Memory B cell (primary cell): Measurements from ENCODE around the gene SCN1A.
"Not testable (repeated sequence)": the region's sequence is repeated elsewhere in the genome, so short reads cannot be mapped to it uniquely, and the experiment has no call there.

Experiments
- ATAC-seq: fragments of 150-1000 bp; cut with Tn5 transposase; 2 replicates; pipeline ENCODE4 v1.10.0; 2021; ENCODE audit warnings: low read depth, mild to moderate bottlenecking, moderate library complexity
- DNase-seq, 2 donors: peaks; one replicate each; pipeline ENCODE4 v3.0.0; 2022; ENCODE audit warnings: low spot score in 2 of 2
- H3K27ac Mint-ChIP-seq: one replicate; pipeline ENCODE4 v1.8.0; 2022; ENCODE audit warnings: mild to moderate bottlenecking, moderate library complexity, mixed read lengths
- H3K27me3 Mint-ChIP-seq: one replicate; pipeline ENCODE4 v1.8.0; 2022; ENCODE audit warnings: mixed read lengths
- H3K36me3 Mint-ChIP-seq: one replicate; pipeline ENCODE4 v1.8.0; 2022; ENCODE audit warnings: mild to moderate bottlenecking, mixed read lengths
- H3K4me1 Mint-ChIP-seq: one replicate; pipeline ENCODE4 v1.8.0; 2022; ENCODE audit warnings: mixed read lengths
- H3K4me3 Mint-ChIP-seq: one replicate; pipeline ENCODE4 v1.8.0; 2022; ENCODE audit warnings: mild to moderate bottlenecking, moderate library complexity, mixed read lengths
- H3K9me3 Mint-ChIP-seq: one replicate; pipeline ENCODE4 v1.8.0; 2022; ENCODE audit warnings: mixed read lengths

SCN1A gene

DNA sequence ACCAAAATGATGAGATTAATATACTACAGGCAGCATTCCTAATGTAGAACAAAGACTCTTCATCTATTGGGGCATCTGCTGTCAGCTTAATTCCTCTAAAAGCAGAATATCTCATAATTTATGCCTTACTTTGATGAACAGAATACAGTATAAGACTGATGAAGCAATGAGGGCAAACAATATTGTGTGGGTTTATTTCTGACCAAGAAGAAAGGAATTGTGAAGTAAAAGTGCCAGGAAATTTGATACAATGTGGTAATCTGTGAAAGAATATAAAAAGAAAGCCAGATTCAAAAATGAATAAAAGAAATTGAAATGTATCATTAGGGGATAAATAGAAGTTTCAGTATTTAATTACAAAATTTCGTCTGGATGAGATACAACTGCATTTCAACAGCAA is 95.5 kb downstream of the SCN1A start:
- H3K9me3 Mint-ChIP-seq, result no peaks in the 10 kb centered on the region

GRCh38 chr2:166031054-166031453 is 96.8 kb downstream of the SCN1A start:
- H3K27ac Mint-ChIP-seq, result no peak overlapping the region
- no peaks in the 10 kb centered on the region for H3K4me1 Mint-ChIP-seq
- ATAC-seq, result no peak
- no peaks in the 10 kb centered on the region for H3K9me3 Mint-ChIP-seq
- DNase-seq, result no peak
- peaks cover 5% of the 10 kb centered on the region for H3K27me3 Mint-ChIP-seq
- H3K36me3 Mint-ChIP-seq, result no peaks in the 10 kb centered on the region
- no peak overlapping the region for H3K4me3 Mint-ChIP-seq

More for the DNA sequence above, 95.5 kb downstream of the SCN1A start:
- H3K4me1 Mint-ChIP-seq, result no peaks in the 10 kb centered on the region
- no peaks in the 10 kb centered on the region for H3K36me3 Mint-ChIP-seq
- H3K27me3 Mint-ChIP-seq, result peaks cover 5% of the 10 kb centered on the region
- no peak overlapping the region for H3K27ac Mint-ChIP-seq
- DNase-seq (no peak), ATAC-seq (no peak)
- H3K4me3 Mint-ChIP-seq, result no peak overlapping the region

GRCh38 chr2:166025313-166025712 is 102.5 kb downstream of the SCN1A start:
- no peak overlapping the region for H3K27ac Mint-ChIP-seq
- no peaks in the 10 kb centered on the region for H3K9me3 Mint-ChIP-seq
- DNase-seq (no peak), ATAC-seq (no peak)
- no peak overlapping the region for H3K4me3 Mint-ChIP-seq
- peaks cover 3% of the 10 kb centered on the region for H3K27me3 Mint-ChIP-seq
- no peaks in the 10 kb centered on the region for H3K4me1 Mint-ChIP-seq
- no peaks in the 10 kb centered on the region for H3K36me3 Mint-ChIP-seq

DNA sequence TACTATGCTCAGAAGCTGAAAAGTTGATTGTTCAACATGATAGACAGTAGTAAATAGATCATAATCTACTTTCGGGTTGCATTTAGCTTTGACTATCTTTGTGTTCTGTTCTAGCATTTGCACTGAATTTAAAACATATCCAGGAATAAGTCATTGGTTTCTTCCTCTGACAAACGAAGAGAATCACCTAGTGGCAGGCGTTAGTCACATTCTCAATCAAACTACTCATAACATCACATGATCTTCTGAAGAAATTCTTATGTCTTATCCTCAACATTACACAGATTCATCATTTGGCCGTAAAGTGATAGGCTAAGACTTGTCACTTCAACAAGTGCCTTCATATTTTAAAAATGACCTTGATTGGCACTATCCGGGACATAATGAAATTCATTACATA is 110.6 kb downstream of the SCN1A start:
- Mint-ChIP-seq H3K27me3 (peaks cover 1% of the 10 kb centered on the region), H3K36me3 (no peaks in the 10 kb centered on the region), H3K27ac (no peak overlapping the region), H3K9me3 (no peaks in the 10 kb centered on the region), H3K4me1 (no peaks in the 10 kb centered on the region), H3K4me3 (no peak overlapping the region)
- DNase-seq, result no peak
- ATAC-seq, result no peak

GRCh38 chr2:166013878-166014277 is 113.9 kb downstream of the SCN1A start:
- H3K36me3 Mint-ChIP-seq, result no peaks in the 10 kb centered on the region
- no peaks in the 10 kb centered on the region for H3K4me1 Mint-ChIP-seq
- ATAC-seq, result no peak
- H3K4me3 Mint-ChIP-seq, result no peak overlapping the region
- no peak overlapping the region for H3K27ac Mint-ChIP-seq
- H3K27me3 Mint-ChIP-seq, result peaks cover 1% of the 10 kb centered on the region
- no peaks in the 10 kb centered on the region for H3K9me3 Mint-ChIP-seq
- DNase-seq, result no peak

DNA sequence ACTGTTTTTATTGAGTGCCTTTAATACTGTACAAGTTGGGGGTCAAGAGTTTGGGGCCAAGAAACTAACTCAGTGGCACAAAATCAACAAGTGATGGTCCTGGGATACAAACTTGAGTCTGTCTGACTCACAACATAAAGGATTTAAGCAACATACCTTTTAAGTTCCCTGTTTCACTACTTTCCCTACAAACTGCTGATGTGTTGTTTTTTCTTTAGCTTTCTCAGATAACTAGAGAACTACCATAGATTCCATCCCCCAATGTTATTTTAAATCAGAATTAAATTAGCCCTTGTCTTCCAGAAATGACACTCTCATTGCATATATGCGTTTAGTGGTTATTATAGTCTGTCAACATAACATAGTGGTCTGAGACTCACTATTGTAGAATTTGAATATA is 116.2 kb downstream of the SCN1A start:
- no peak overlapping the region for H3K27ac Mint-ChIP-seq
- H3K36me3 Mint-ChIP-seq, result no peaks in the 10 kb centered on the region
- peaks cover 4% of the 10 kb centered on the region for H3K27me3 Mint-ChIP-seq
- no peaks in the 10 kb centered on the region for H3K9me3 Mint-ChIP-seq
- no peaks in the 10 kb centered on the region for H3K4me1 Mint-ChIP-seq
- DNase-seq, result no peak
- ATAC-seq, result no peak
- no peak overlapping the region for H3K4me3 Mint-ChIP-seq

- ATAC-seq (no peak), DNase-seq (no peak)
- Mint-ChIP-seq H3K36me3 (no peaks in the 10 kb centered on the region), H3K4me3 (no peak overlapping the region), H3K27me3 (peaks cover 2% of the 10 kb centered on the region), H3K27ac (no peak overlapping the region), H3K4me1 (no peaks in the 10 kb centered on the region), H3K9me3 (no peaks in the 10 kb centered on the region)
Measured at GRCh38 chr2:166000401-166000800, 127.4 kb downstream of the SCN1A start.

DNA sequence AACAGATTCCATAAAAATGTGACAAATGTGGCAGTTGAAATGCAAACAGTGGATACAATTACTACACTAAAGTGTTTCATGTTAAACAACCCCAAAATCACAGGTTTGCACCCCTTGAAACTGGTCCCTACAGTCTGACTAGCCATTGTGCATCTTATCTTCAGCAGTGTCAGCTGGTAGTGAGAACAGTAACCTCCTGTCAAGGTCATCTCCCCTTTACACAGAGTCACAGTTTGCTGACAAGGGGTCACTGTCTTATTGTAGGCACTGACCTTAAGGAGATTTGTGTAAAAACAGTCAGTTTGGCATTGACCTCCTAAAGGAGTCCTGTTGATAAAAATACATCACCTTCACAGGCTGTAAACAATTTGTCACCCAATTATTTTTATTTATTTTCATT is 137.0 kb downstream of the SCN1A start:
- H3K9me3 Mint-ChIP-seq, result no peaks in the 10 kb centered on the region

GRCh38 chr2:165989851-165990250 is 138.0 kb downstream of the SCN1A start:
- H3K27me3 Mint-ChIP-seq, result peaks cover 7% of the 10 kb centered on the region
- ATAC-seq, result no peak
- no peak overlapping the region for H3K4me3 Mint-ChIP-seq
- no peak for DNase-seq
- H3K27ac Mint-ChIP-seq, result no peak overlapping the region
- H3K36me3 Mint-ChIP-seq, result no peaks in the 10 kb centered on the region
- H3K4me1 Mint-ChIP-seq, result no peaks in the 10 kb centered on the region
- H3K9me3 Mint-ChIP-seq, result no peaks in the 10 kb centered on the region

More for the DNA sequence above, 137.0 kb downstream of the SCN1A start:
- Mint-ChIP-seq H3K4me1 (no peaks in the 10 kb centered on the region), H3K27me3 (peaks cover 3% of the 10 kb centered on the region), H3K4me3 (no peak overlapping the region), H3K36me3 (no peaks in the 10 kb centered on the region), H3K27ac (no peak overlapping the region)
- ATAC-seq (no peak), DNase-seq (no peak)

DNA sequence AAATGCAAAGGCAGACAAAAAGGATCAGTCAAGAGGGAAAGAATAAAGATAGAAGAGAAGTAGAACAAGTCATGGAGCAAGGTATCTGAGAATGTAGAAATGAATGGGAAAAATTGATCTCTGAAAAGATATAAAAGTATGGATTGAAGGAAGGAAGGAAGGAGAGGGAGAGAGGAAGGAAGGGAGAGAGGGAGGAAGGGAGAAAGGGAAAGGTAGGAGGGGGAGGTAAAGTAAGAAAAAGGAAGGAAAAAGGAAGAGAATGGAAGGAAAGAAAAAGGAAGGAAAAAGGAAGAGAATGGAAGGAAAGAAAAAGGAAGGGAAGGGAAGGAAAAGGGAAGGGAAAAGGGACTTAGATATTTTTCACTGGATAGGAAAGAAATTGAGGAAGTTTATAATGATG is 142.7 kb downstream of the SCN1A start:
- Mint-ChIP-seq H3K4me1 (no peaks in the 10 kb centered on the region), H3K36me3 (no peaks in the 10 kb centered on the region), H3K4me3 (no peak overlapping the region), H3K9me3 (no peaks in the 10 kb centered on the region), H3K27me3 (peaks cover 15% of the 10 kb centered on the region), H3K27ac (no peak overlapping the region)
- no peak for ATAC-seq
- no peak for DNase-seq

- H3K4me3 Mint-ChIP-seq, H3K9me3 Mint-ChIP-seq, H3K36me3 Mint-ChIP-seq, H3K27ac Mint-ChIP-seq, ATAC-seq, H3K4me1 Mint-ChIP-seq, DNase-seq: not testable (repeated sequence)
- peaks cover 16% of the 10 kb centered on the region for H3K27me3 Mint-ChIP-seq
Measured at GRCh38 chr2:165972161-165972560, 155.7 kb downstream of the SCN1A start.

DNA sequence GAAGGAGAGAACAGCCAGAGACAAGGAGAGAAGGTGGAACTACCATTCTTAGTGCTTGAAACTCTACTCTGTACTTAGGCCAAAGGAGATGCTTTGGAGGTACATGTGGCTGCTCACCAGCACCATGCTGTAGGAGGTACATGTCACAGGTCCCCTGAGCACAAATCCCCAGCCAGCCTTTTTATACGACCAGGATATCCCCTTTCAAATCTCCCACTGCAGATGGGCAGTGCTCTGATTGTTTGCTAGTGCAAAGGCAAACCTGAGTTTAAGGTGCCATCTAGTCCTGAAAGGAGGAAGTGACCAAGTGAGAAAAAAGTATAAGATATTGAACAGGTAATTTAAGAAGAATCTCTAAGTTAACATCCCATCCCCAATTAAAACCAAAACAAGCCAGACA is 157.2 kb downstream of the SCN1A start:
- ATAC-seq (no peak), DNase-seq (no peak)
- H3K4me1 Mint-ChIP-seq, result no peaks in the 10 kb centered on the region
- H3K27me3 Mint-ChIP-seq, result peaks cover 18% of the 10 kb centered on the region
- H3K4me3 Mint-ChIP-seq, result no peak overlapping the region
- no peaks in the 10 kb centered on the region for H3K36me3 Mint-ChIP-seq
- H3K27ac Mint-ChIP-seq, result no peak overlapping the region
- H3K9me3 Mint-ChIP-seq, result no peaks in the 10 kb centered on the region

DNA sequence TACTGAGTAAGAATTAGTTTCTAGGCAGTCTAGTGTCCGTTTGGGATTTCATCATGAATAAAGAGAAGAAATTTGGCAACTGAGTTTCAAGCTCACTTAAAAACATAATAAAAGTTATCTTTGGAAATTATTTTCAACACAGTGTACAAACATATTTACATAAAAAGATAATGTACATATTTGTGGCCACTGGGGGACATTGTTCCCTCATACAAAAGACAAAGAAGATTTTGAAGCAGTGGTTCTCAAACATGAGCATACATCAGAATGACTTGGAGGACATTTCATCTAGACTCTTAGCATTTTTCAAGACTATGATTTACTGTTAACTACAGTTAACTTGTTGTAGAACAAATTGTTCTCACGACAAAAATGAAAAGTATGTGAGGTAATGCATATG is 158.6 kb downstream of the SCN1A start:
- Mint-ChIP-seq H3K27ac (no peak overlapping the region), H3K9me3 (no peaks in the 10 kb centered on the region), H3K4me3 (no peak overlapping the region), H3K36me3 (no peaks in the 10 kb centered on the region), H3K27me3 (peaks cover 18% of the 10 kb centered on the region), H3K4me1 (no peaks in the 10 kb centered on the region)
- DNase-seq, result no peak
- ATAC-seq, result no peak

- Mint-ChIP-seq H3K4me3 (no peak overlapping the region), H3K36me3 (no peaks in the 10 kb centered on the region), H3K27ac (no peak overlapping the region), H3K4me1 (no peaks in the 10 kb centered on the region), H3K27me3 (peaks cover 12% of the 10 kb centered on the region), H3K9me3 (no peaks in the 10 kb centered on the region)
- ATAC-seq, result no peak
- no peak for DNase-seq
Measured at GRCh38 chr2:165967746-165968145, 160.1 kb downstream of the SCN1A start.

DNA sequence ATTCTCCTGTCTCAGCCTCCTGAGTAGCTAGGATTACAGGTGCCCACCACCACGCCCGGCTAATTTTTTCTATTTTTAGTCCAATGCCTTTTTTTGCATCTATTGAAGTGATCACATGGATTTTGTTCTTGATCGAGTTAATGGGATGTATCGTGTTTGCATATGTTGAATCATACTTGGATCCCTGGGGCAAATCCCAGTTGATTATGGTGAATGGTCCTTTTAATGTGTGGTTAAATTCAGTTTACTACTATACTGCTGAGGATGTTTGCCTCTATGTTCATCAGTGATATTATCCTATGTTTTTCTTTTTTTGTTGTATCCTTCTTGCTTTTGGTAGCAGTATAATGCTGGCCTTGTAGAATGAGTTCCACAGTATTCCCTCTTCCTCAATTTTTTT is 166.0 kb downstream of the SCN1A start:
- no peak overlapping the region for H3K27ac Mint-ChIP-seq
- no peaks in the 10 kb centered on the region for H3K36me3 Mint-ChIP-seq
- H3K4me3 Mint-ChIP-seq, result no peak overlapping the region
- no peaks in the 10 kb centered on the region for H3K9me3 Mint-ChIP-seq
- DNase-seq, result no peak
- no peaks in the 10 kb centered on the region for H3K27me3 Mint-ChIP-seq
- ATAC-seq, result no peak
- no peaks in the 10 kb centered on the region for H3K4me1 Mint-ChIP-seq

DNA sequence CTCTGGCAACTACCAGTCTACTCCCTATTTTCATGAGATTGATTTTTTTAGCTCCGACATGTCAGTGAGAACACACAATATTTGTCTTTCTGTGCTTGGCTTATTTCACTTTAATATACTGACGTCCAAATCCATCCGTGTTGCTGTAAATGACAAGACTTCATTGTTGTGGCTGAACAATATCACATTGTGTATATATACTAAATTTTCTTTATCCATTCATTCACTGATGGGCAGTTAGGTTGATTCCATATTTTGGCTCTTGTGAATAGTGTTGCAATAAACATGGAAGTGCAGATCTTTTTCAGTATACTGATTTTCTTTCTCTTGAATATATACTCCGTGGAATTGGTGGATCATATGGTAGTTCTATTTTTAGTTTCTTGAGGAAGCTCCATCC is 168.4 kb downstream of the SCN1A start:
- peaks cover 7% of the 10 kb centered on the region for H3K4me1 Mint-ChIP-seq
- H3K27me3 Mint-ChIP-seq, result no peaks in the 10 kb centered on the region
- ATAC-seq (no peak), DNase-seq (no peak)
- no peak overlapping the region for H3K4me3 Mint-ChIP-seq
- no peaks in the 10 kb centered on the region for H3K36me3 Mint-ChIP-seq
- no peak overlapping the region for H3K27ac Mint-ChIP-seq
- H3K9me3 Mint-ChIP-seq, result no peaks in the 10 kb centered on the region
